OCI-LY7 (cell line): ENCODE data around the gene BCL10.

Source experiments
- CTCF ChIP-seq: fragments of 200-600 bp; sonication (generic); conservative IDR thresholded peaks from 2 replicates; pipeline ENCODE4 v1.5.1; 2014; ENCODE audit warnings: mild to moderate bottlenecking, antibody characterized with exemption, low read length, moderate library complexity, mixed read lengths
- EZH2phosphoT487 ChIP-seq: fragments of 200-600 bp; sonication (generic); IDR thresholded peaks from 2 replicates; pipeline ENCODE4 v1.6.1; 2018; ENCODE audit warnings: low read depth, borderline replicate concordance, mild to moderate bottlenecking, mixed run types, antibody characterized with exemption, low read length, moderate library complexity, mixed read lengths

GRCh38 chr1:85259912-85260274, 16.5 kb downstream of the BCL10 start:
- TF ChIP-seq EZH2phosphoT487 (no peak), CTCF (peak; percentile 50; the same call in 1 of the 2 replicates)
